Measurements from ENCODE around the gene PKN1. TPM values are rescaled to one million over a fixed set of nuclear protein-coding genes. Genes with fewer than 3 reads are reported as not detected.

The PKN1 gene
- total and polyA plus RNA-seq, 2 of the 13 experiments (the other 11 are each of a cell fraction or from before 2014, with no cell fraction given): 45.7 to 54.5 TPM

- peak within 1 kb of the TSS; percentile 38 for H2AFZ ChIP-seq (ENCODE audit: low read length)
- peak within 1 kb of the TSS; percentile 70 for H3K9ac ChIP-seq (ENCODE audit: insufficient read depth, low read depth, low read length)
- no TSS peak for BruUV-seq (replicated peaks)
- peak within 1 kb of the TSS; percentile 84 to 88 (median 87) for H3K4me3 ChIP-seq (replicated peaks in 1 of 3; ENCODE audit: insufficient read depth in 1 of 3, low read depth in 2 of 3, low read length in 3 of 3)
- H3K4me1 ChIP-seq (ENCODE audit: insufficient read depth, low read length): peaks cover 37% of the 10 kb centered on the region
- intact Hi-C loops (cut with micrococcal nuclease; ENCODE audit: unreplicated experiment) (no loop called here), in situ Hi-C loops (cut with HindIII; ENCODE audit: extremely low pct_ligation_motif_present, low pct_unique_long_range_greater_than_20kb) (no loop called here)
- H3K36me3 ChIP-seq (replicated peaks in 1 of 2; ENCODE audit: control insufficient read depth in 1 of 2, insufficient read depth in 2 of 2, low read length in 2 of 2): no peaks in the 10 kb centered on the region
- WGBS (ENCODE audit: low lambda C conversion rate): 2% methylated on average over 19 of the region's 71 CpGs
- CTCF ChIA-PET (ENCODE audit: low intra/inter-chr PET ratio, low total read pairs): no interaction called here
- no peaks in the 10 kb centered on the region for H4K20me1 ChIP-seq (ENCODE audit: insufficient read depth, low read length)
- ATAC-seq (peak; percentile 85), DNase-seq (ENCODE audit: low spot score) (peak; percentile 96), FAIRE-seq (peak; percentile 88)
- peak within 1 kb of the TSS; percentile 97 for H3K4me2 ChIP-seq (ENCODE audit: low read depth, low read length)
- POLR2A ChIA-PET: interaction anchor here (0.9 to 8.5 kb wide), 5 partner anchors 16 to 76 kb away, joined by 3 to 123 read pairs (median 6); partner anchors contain the start of gene DNAJB1
- no peaks in the 10 kb centered on the region for H3K27me3 ChIP-seq (ENCODE audit: control insufficient read depth in 1 of 2, insufficient read depth in 2 of 2, low read length in 2 of 2)
- H3K9me3 ChIP-seq (ENCODE audit: low read length): no peaks in the 10 kb centered on the region
- H3K27ac ChIP-seq (ENCODE audit: extremely low read length, insufficient read depth, low read length): peak within 1 kb of the TSS; percentile 45
- peaks cover 13% of the 10 kb centered on the region for H3K79me2 ChIP-seq (ENCODE audit: insufficient read depth, low read length)
- TF ChIP-seq NONO (IDR thresholded peaks at IDR 0.05): no peak
- peak; percentile 91 for TF ChIP-seq NONO (CRISPR knock-in tag; conservative IDR thresholded peaks at IDR 0.05)
- TF ChIP-seq EED (CRISPR knock-in tag; IDR thresholded peaks at IDR 0.05): no peak
- peak; percentile 24; the same call in 1 of the 2 replicates for TF ChIP-seq ZNF121 (CRISPR knock-in tag; IDR thresholded peaks at IDR 0.05)
- 0 out of 2 replicates have a peak, but pooled peaks have one; percentile 26 for TF ChIP-seq JUND (CRISPR knock-in tag; IDR thresholded peaks at IDR 0.05)
- TF ChIP-seq TAF15 (IDR thresholded peaks at IDR 0.05; ENCODE audit: low read depth, low read length, poor library complexity, severe bottlenecking): peak; percentile 81
- TF ChIP-seq ZNF781 (CRISPR knock-in tag; IDR thresholded peaks at IDR 0.05; ENCODE audit: borderline replicate concordance, not compliant biosample characterization): peak; percentile 66
- peak; percentile 75; the same call in 1 of the 2 replicates for TF ChIP-seq ZSCAN9 (CRISPR knock-in tag; IDR thresholded peaks at IDR 0.05; ENCODE audit: borderline replicate concordance)
- peak; percentile 56 for TF ChIP-seq FOSL2 (CRISPR knock-in tag; IDR thresholded peaks at IDR 0.05)
- TF ChIP-seq TARDBP (CRISPR knock-in tag; IDR thresholded peaks at IDR 0.05): peak; percentile 85
- TF ChIP-seq CSRNP2 (CRISPR knock-in tag; conservative IDR thresholded peaks at IDR 0.05; ENCODE audit: low read depth): no peak; the same call in 1 of the 2 replicates
- 0 out of 2 replicates have a peak, but pooled peaks have one; percentile 35 for TF ChIP-seq ZBTB43 (CRISPR knock-in tag; conservative IDR thresholded peaks at IDR 0.05)
- TF ChIP-seq ZNF709 (CRISPR knock-in tag; IDR thresholded peaks at IDR 0.05): peak; percentile 88
- TF ChIP-seq ATF2 (CRISPR knock-in tag; IDR thresholded peaks at IDR 0.05): peak; percentile 69; the same call in 1 of the 2 replicates
- 0 out of 2 replicates have a peak, but pooled peaks have one; percentile 60 for TF ChIP-seq ZNF160 (CRISPR knock-in tag; IDR thresholded peaks at IDR 0.05)
- TF ChIP-seq ATF1 (CRISPR knock-in tag; IDR thresholded peaks at IDR 0.05): no peak
- peak; percentile 91 for TF ChIP-seq HIVEP1 (CRISPR knock-in tag; IDR thresholded peaks at IDR 0.05)
- TF ChIP-seq ZNF691 (CRISPR knock-in tag; IDR thresholded peaks at IDR 0.05; ENCODE audit: borderline replicate concordance, low read depth): peak; percentile 46; the same call in 1 of the 2 replicates
- peak; percentile 21; the same call in 1 of the 2 replicates for TF ChIP-seq CREM (IDR thresholded peaks at IDR 0.05)
- no peak for TF ChIP-seq CREM (CRISPR knock-in tag; IDR thresholded peaks at IDR 0.05)
Observed at GRCh38 chr19:14496029-14496833, 63.1 kb downstream of the PKN1 start, which contains the start of gene GIPC1. Gene GIPC1, minus strand, starts transcription at chr19:14496127. Its CDS starts 13,151 bp downstream, at chr19:14482976.

Data from HepG2 (cell line).